Gastroesophageal sphincter (tissue), 3 donors: ENCODE results near the gene TMOD3.

ENCODE experiments used
- POLR2AphosphoS5 ChIP-seq: sonication (generic); formaldehyde crosslinking; IDR thresholded peaks from one replicate; pipeline ENCODE4 v1.6.1; 2017; ENCODE audit warnings: antibody characterized with exemption
- TF ChIP-seq, protein P1 (sequence below), 4 experiments: fragments of 200-600 bp in 2 of 4; fragments of 450-650 bp in 2 of 4; sonication (generic) in 1 of 4; IDR thresholded peaks; one replicate each; pipeline ENCODE4 v1.5.1; 2017 to 2019; ENCODE audit warnings: antibody characterized with exemption in 4 of 4, mild to moderate bottlenecking in 2 of 4, moderate library complexity in 2 of 4

DNA sequence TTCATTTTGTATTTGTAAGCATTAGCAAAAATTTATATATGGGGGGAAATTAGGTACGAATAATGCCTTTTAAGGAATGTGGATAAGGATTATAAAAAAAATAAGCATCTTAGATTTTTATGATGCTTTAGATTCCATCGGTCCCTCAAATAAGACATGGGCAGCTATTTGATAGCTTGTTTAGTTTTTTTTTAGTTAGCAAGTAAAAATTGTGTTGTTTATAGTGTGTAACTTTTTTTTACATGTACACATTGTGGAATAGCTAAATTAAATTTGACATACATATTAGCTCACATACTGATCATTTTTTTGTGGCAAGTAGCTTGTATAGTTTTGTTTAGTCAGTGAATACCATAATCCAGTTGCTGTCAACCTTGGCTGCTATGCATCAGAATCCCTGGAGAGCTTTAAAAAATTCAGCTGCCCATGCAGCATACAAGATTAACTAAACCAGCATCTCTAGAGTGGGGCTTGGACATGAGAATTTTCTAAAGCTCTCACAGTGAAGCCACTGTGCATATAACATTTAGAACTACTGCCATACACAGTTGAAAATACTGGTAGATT lies 53.9 kb downstream of the TMOD3 start:
- TF ChIP-seq, protein P1, sequence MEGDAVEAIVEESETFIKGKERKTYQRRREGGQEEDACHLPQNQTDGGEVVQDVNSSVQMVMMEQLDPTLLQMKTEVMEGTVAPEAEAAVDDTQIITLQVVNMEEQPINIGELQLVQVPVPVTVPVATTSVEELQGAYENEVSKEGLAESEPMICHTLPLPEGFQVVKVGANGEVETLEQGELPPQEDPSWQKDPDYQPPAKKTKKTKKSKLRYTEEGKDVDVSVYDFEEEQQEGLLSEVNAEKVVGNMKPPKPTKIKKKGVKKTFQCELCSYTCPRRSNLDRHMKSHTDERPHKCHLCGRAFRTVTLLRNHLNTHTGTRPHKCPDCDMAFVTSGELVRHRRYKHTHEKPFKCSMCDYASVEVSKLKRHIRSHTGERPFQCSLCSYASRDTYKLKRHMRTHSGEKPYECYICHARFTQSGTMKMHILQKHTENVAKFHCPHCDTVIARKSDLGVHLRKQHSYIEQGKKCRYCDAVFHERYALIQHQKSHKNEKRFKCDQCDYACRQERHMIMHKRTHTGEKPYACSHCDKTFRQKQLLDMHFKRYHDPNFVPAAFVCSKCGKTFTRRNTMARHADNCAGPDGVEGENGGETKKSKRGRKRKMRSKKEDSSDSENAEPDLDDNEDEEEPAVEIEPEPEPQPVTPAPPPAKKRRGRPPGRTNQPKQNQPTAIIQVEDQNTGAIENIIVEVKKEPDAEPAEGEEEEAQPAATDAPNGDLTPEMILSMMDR (IDR thresholded peaks at IDR 0.05): no peak
- no peak for TF ChIP-seq POLR2AphosphoS5
